GM12878 (cell line): ENCODE measurements around the gene BAG5. TPM values are rescaled to one million over a fixed set of nuclear protein-coding genes. Genes with fewer than 3 reads are reported as not detected.

Experiments used
- ATF3 ChIP-seq: IDR thresholded peaks from 2 replicates; pipeline ENCODE4 v1.6.1; 2011; ENCODE audit warnings: low read depth, mild to moderate bottlenecking, low read length, moderate library complexity, borderline replicate concordance; ENCODE audit errors: extremely low read depth
- CEBPZ ChIP-seq: fragments of 150-350 bp; IDR thresholded peaks from 2 replicates; pipeline ENCODE4 v1.6.1; 2016; ENCODE audit warnings: low read depth, low read length
- ESRRA ChIP-seq: IDR thresholded peaks from 2 replicates; pipeline ENCODE4 v1.6.1; 2012; ENCODE audit warnings: mild to moderate bottlenecking, low read length, improper control_type of control experiment
- HDAC2 ChIP-seq: fragments of 200-600 bp; sonication (generic); IDR thresholded peaks from 2 replicates; pipeline ENCODE4 v1.6.1; 2017
- MEF2B ChIP-seq: fragments of 450-650 bp; IDR thresholded peaks from 2 replicates; pipeline ENCODE4 v1.6.1; 2018; ENCODE audit warnings: mild to moderate bottlenecking, moderate library complexity; ENCODE audit not compliant: partially characterized antibody, poor library complexity, severe bottlenecking
- RB1 ChIP-seq: fragments of 450-650 bp; formaldehyde crosslinking; IDR thresholded peaks from 2 replicates; pipeline ENCODE4 v1.6.1; 2017; ENCODE audit warnings: mild to moderate bottlenecking, borderline replicate concordance
- RUNX3 ChIP-seq: IDR thresholded peaks from 2 replicates; pipeline ENCODE4 v1.6.1; 2012; ENCODE audit warnings: low read length, inconsistent platforms
- SIN3A ChIP-seq: IDR thresholded peaks from 2 replicates; pipeline ENCODE4 v1.6.1; 2012; ENCODE audit warnings: low read depth, low read length, improper control_type of control experiment
- SREBF2 ChIP-seq: IDR thresholded peaks from 2 replicates; pipeline ENCODE4 v1.6.1; 2012; ENCODE audit warnings: mild to moderate bottlenecking, low read length
- SRF ChIP-seq, 2 experiments: IDR thresholded peaks; 2 replicates each; pipeline ENCODE4 v1.6.1; 2011; ENCODE audit warnings: low read depth in 2 of 2, low read length in 2 of 2, mild to moderate bottlenecking in 1 of 2, moderate library complexity in 1 of 2
- TBL1XR1 ChIP-seq: IDR thresholded peaks from 2 replicates; pipeline ENCODE4 v1.6.1; 2012; ENCODE audit warnings: low read depth, low read length, improper control_type of control experiment
- USF1 ChIP-seq: IDR thresholded peaks from 2 replicates; pipeline ENCODE4 v1.6.1; 2011; ENCODE audit warnings: borderline replicate concordance, low read depth, mild to moderate bottlenecking, moderate library complexity, mixed read lengths, low read length; ENCODE audit not compliant: insufficient read depth; ENCODE audit errors: extremely low read length
- WRNIP1 ChIP-seq: IDR thresholded peaks from 2 replicates; pipeline ENCODE4 v1.6.1; 2011; ENCODE audit warnings: low read depth, low read length, improper control_type of control experiment, borderline replicate concordance
- ZBTB40 ChIP-seq: fragments of 450-650 bp; IDR thresholded peaks from 2 replicates; pipeline ENCODE4 v1.6.1; 2016; ENCODE audit warnings: mild to moderate bottlenecking, moderate library complexity, borderline replicate concordance
- ZNF687 ChIP-seq: fragments of 450-650 bp; IDR thresholded peaks from 2 replicates; pipeline ENCODE4 v1.6.1; 2017; ENCODE audit warnings: mild to moderate bottlenecking, moderate library complexity
- polyA plus RNA-seq, 11 experiments: library from polyadenylated mRNA; depleted of rRNA in 4 of 11; unstranded in 6 of 11; stranded (reverse) in 5 of 11; fragments of >200 nt; fragmentation: Nextera tagmentation in 4 of 11; fragmentation: Illumina TruSeq in 1 of 11; extraction: Ambion mirVana in 4 of 11; extraction: Trizol in 1 of 11; gene quantifications; 1 replicate in 1 of 11; 2 replicates in 10 of 11; pipeline versions ENCODE4 v1.2.1 to v1.2.3, GENCODE V29; 2011 to 2016; ENCODE audit warnings: inconsistent platforms in 2 of 11, missing spikeins in 2 of 11, low read depth in 1 of 11
- total RNA-seq, 4 experiments: library from RNA; depleted of rRNA in 3 of 4; stranded (reverse); fragments of >200 nt in 3 of 4; fragmentation: Illumina TruSeq in 1 of 4; extraction: Trizol in 1 of 4; gene quantifications; 2 replicates each; pipeline versions ENCODE4 v1.2.1 to v1.2.3, GENCODE V29; 2013 to 2021

The BAG5 gene
- total and polyA plus RNA-seq, 10 of the 15 experiments (the other 5 are each of a cell fraction or from before 2014, with no cell fraction given): 9.9 to 30.5 (median 20.1) TPM

GRCh38 chr14:103562429-103563225 lies at the start of gene BAG5, which contains the start of gene COA8 (continued):
- TF ChIP-seq CEBPZ: no peak
- TF ChIP-seq ESRRA: no peak
- TF ChIP-seq SIN3A: peak; percentile 14
- no peak for TF ChIP-seq USF1
- TF ChIP-seq ZNF687: no peak
- 0 out of 4 replicates have a peak, but pooled peaks of 1 of the 2 experiments have one; percentile 36 for TF ChIP-seq SRF (IDR thresholded peaks at IDR 0.05; ENCODE audit: low read depth in 2 of 2, low read length in 2 of 2)
- TF ChIP-seq RUNX3: peak; percentile 36; the same call in 1 of the 2 replicates
- peak; percentile 33 for TF ChIP-seq MEF2B
- peak; percentile 94; the same call in 1 of the 2 replicates for TF ChIP-seq ATF3
- no peak for TF ChIP-seq WRNIP1
- TF ChIP-seq SREBF2: no peak
- 0 out of 2 replicates have a peak, but pooled peaks have one; percentile 87 for TF ChIP-seq RB1
- no peak for TF ChIP-seq TBL1XR1
- TF ChIP-seq ZBTB40: no peak
- TF ChIP-seq HDAC2: no peak
